CD14-positive monocyte (primary cell): Measurements from ENCODE around the gene KCTD5. TPM values are rescaled to one million over a fixed set of nuclear protein-coding genes. Genes with fewer than 3 reads are reported as not detected.
A peak's percentile ranks its signal among the peaks of the same experiment; 100 is the strongest.
"Not testable (repeated sequence)": the region's sequence is repeated elsewhere in the genome, so short reads cannot be mapped to it uniquely, and the experiment has no call there.

Experiments used
- DNase-seq, 3 donors: peaks; one replicate each; pipeline ENCODE4 v3.0.0-alpha.2; 2011 to 2022
- H2AFZ ChIP-seq: 2 replicates; pipeline ENCODE4 v1.6.0; 2012; ENCODE audit warnings: mild to moderate bottlenecking, low read depth, low read length, inconsistent platforms; ENCODE audit not compliant: insufficient read depth, poor library complexity, severe bottlenecking
- H3K27ac ChIP-seq, 2 donors: 1 replicate in 1 of 2; 2 replicates in 1 of 2; pipeline ENCODE4 v1.5.1; 2012 to 2013; ENCODE audit warnings: low read length in 2 of 2, control low read depth in 1 of 2, inconsistent platforms in 1 of 2, low read depth in 1 of 2, mild to moderate bottlenecking in 1 of 2
- H3K27me3 ChIP-seq, 2 donors: one replicate each; pipeline versions ENCODE4 v1.6.0 to v1.6.1; 2011 to 2013; ENCODE audit warnings: low read length in 2 of 2; ENCODE audit not compliant: control insufficient read depth in 2 of 2, insufficient read depth in 2 of 2
- H3K36me3 ChIP-seq, 2 donors: replicated peaks in 1 of 2; 1 replicate in 1 of 2; 2 replicates in 1 of 2; pipeline versions ENCODE4 v1.5.1 to v1.6.1; 2012 to 2013; ENCODE audit warnings: low read length in 2 of 2, control low read depth in 1 of 2, inconsistent platforms in 1 of 2, mild to moderate bottlenecking in 1 of 2; ENCODE audit not compliant: insufficient read depth in 2 of 2, control insufficient read depth in 1 of 2
- H3K4me1 ChIP-seq, 2 donors: 1 replicate in 1 of 2; 2 replicates in 1 of 2; pipeline versions ENCODE4 v1.5.1 to v1.6.1; 2012 to 2013; ENCODE audit warnings: low read length in 2 of 2, control low read depth in 1 of 2, inconsistent platforms in 1 of 2, mild to moderate bottlenecking in 1 of 2, moderate library complexity in 1 of 2; ENCODE audit not compliant: insufficient read depth in 2 of 2, control insufficient read depth in 1 of 2
- H3K4me2 ChIP-seq: replicated peaks from 2 replicates; pipeline ENCODE3; 2012; ENCODE audit warnings: low read length, moderate library complexity, mild to moderate bottlenecking; ENCODE audit not compliant: poor library complexity, severe bottlenecking; ENCODE audit errors: extremely low read depth
- H3K4me3 ChIP-seq, 3 experiments: fragments of 200-600 bp in 1 of 3; sonication (generic) in 1 of 3; replicated peaks in 1 of 3; 1 replicate in 2 of 3; 2 replicates in 1 of 3; pipeline ENCODE4 v1.5.1; 2011 to 2013; ENCODE audit warnings: low read length in 3 of 3, mild to moderate bottlenecking in 3 of 3, control low read depth in 2 of 3, low read depth in 2 of 3, inconsistent platforms in 1 of 3, moderate library complexity in 1 of 3
- H3K79me2 ChIP-seq: 2 replicates; pipeline ENCODE4 v1.6.0; 2012; ENCODE audit warnings: mild to moderate bottlenecking, control low read depth, inconsistent platforms, low read length, moderate library complexity; ENCODE audit not compliant: insufficient read depth
- H3K9ac ChIP-seq: 2 replicates; pipeline ENCODE4 v1.6.0; 2017; ENCODE audit warnings: low read length, mild to moderate bottlenecking; ENCODE audit not compliant: insufficient read depth, poor library complexity, severe bottlenecking
- H3K9me3 ChIP-seq, 2 donors: replicated peaks in 1 of 2; 1 replicate in 1 of 2; 2 replicates in 1 of 2; pipeline versions ENCODE4 v1.5.1 to v1.6.1; 2012 to 2013; ENCODE audit warnings: low read length in 2 of 2, control low read depth in 1 of 2; ENCODE audit not compliant: control insufficient read depth in 1 of 2, insufficient read depth in 1 of 2
- H4K20me1 ChIP-seq: 2 replicates; pipeline ENCODE4 v1.6.0; 2012; ENCODE audit warnings: mild to moderate bottlenecking, low read length, control low read depth, moderate library complexity; ENCODE audit not compliant: insufficient read depth
- H3K27ac Mint-ChIP-seq, 7 donors: one replicate each; pipeline ENCODE4 v1.8.0; 2020; ENCODE audit warnings: mild to moderate bottlenecking in 7 of 7, mixed read lengths in 7 of 7, moderate library complexity in 6 of 7, inconsistent platforms in 2 of 7
- H3K27me3 Mint-ChIP-seq, 3 donors: one replicate each; pipeline ENCODE4 v1.8.0; 2021 to 2022; ENCODE audit warnings: low read depth in 3 of 3, mild to moderate bottlenecking in 3 of 3, mixed read lengths in 3 of 3, moderate library complexity in 3 of 3, inconsistent platforms in 1 of 3
- H3K36me3 Mint-ChIP-seq, 2 donors: one replicate each; pipeline ENCODE4 v1.8.0; 2020; ENCODE audit warnings: mixed read lengths in 2 of 2, inconsistent platforms in 1 of 2, mild to moderate bottlenecking in 1 of 2
- H3K4me1 Mint-ChIP-seq: one replicate; pipeline ENCODE4 v1.8.0; 2020; ENCODE audit warnings: mild to moderate bottlenecking, mixed read lengths
- H3K4me3 Mint-ChIP-seq, 2 donors: one replicate each; pipeline ENCODE4 v1.8.0; 2020; ENCODE audit warnings: mild to moderate bottlenecking in 2 of 2, mixed read lengths in 2 of 2, moderate library complexity in 1 of 2
- H3K9me3 Mint-ChIP-seq, 7 donors: one replicate each; pipeline ENCODE4 v1.8.0; 2020 to 2022; ENCODE audit warnings: mixed read lengths in 7 of 7, mild to moderate bottlenecking in 6 of 7, moderate library complexity in 6 of 7, inconsistent platforms in 2 of 7
- WGBS: methylation state at CpG from one replicate; pipeline ENCODE4 v1.1.5; 2013; ENCODE audit warnings: missing lambda C conversion rate; ENCODE audit not compliant: insufficient coverage; 5-methylcytosine and 5-hydroxymethylcytosine counted together
- intact Hi-C, 2 donors: fragments of 100-400 bp; cut with micrococcal nuclease; formaldehyde crosslinking; loops; one replicate each; pipeline versions ENCODE4 v1.15.0 to v1.15.1; 2023
- polyA plus RNA-seq, 3 donors: library from polyadenylated mRNA; depleted of rRNA in 1 of 3; unstranded in 2 of 3; stranded (reverse) in 1 of 3; fragments of 300-500 nt in 2 of 3; fragments of >200 nt in 1 of 3; fragmentation: Illumina TruSeq in 2 of 3; gene quantifications; 1 replicate in 2 of 3; 2 replicates in 1 of 3; pipeline ENCODE4 v1.2.3, GENCODE V29; 2012 to 2021
- TF ChIP-seq, protein P1 (sequence below): fragments of 200-600 bp; IDR thresholded peaks from one replicate; pipeline ENCODE4 v1.8.0; 2022; ENCODE audit warnings: antibody characterized with exemption, mild to moderate bottlenecking

The KCTD5 gene
- polyA plus RNA-seq, 3 donors = 16.0 to 23.1 (median 21.0) TPM

DNA sequence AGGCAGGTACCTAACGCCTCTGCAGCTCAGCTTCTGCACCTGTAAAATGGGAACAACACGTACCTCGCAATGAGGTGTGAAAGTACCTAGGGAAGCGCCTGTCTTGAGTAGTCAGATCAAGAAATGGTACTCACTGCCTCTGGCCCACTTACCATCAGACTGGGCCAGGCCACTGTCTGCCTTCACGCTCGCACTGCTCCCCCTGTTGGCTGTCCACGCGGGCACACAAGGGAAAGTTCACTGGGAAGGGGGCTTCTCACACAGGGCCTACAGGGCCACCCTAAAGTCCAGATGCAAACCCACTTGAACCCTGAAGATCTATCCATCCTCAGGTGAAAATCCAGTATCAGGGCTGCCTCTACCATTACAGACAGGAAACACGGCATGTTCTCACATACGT, 11.1 kb upstream of the KCTD5 start:
- H4K20me1 ChIP-seq, H3K4me3 ChIP-seq, H3K4me3 Mint-ChIP-seq, H2AFZ ChIP-seq, H3K27me3 Mint-ChIP-seq, H3K27ac ChIP-seq, H3K9ac ChIP-seq, H3K27me3 ChIP-seq, H3K9me3 ChIP-seq, H3K9me3 Mint-ChIP-seq, H3K4me2 ChIP-seq: not testable (repeated sequence)
- 89% methylated on average over 5 of the region's 10 CpGs for WGBS
- H3K4me1 ChIP-seq = peaks cover 32 to 34% of the 10 kb centered on the region in 2 donors
- Mint-ChIP-seq H3K4me1 (peaks cover 46% of the 10 kb centered on the region), H3K27ac (peak overlapping the region in 1 of 7 donors; percentile 26), H3K36me3 (peaks cover 41 to 45% of the 10 kb centered on the region in 2 donors)
- H3K36me3 ChIP-seq = peaks cover 14 to 29% of the 10 kb centered on the region in 2 donors
- peaks cover 10% of the 10 kb centered on the region for H3K79me2 ChIP-seq
- TF ChIP-seq, protein P1, sequence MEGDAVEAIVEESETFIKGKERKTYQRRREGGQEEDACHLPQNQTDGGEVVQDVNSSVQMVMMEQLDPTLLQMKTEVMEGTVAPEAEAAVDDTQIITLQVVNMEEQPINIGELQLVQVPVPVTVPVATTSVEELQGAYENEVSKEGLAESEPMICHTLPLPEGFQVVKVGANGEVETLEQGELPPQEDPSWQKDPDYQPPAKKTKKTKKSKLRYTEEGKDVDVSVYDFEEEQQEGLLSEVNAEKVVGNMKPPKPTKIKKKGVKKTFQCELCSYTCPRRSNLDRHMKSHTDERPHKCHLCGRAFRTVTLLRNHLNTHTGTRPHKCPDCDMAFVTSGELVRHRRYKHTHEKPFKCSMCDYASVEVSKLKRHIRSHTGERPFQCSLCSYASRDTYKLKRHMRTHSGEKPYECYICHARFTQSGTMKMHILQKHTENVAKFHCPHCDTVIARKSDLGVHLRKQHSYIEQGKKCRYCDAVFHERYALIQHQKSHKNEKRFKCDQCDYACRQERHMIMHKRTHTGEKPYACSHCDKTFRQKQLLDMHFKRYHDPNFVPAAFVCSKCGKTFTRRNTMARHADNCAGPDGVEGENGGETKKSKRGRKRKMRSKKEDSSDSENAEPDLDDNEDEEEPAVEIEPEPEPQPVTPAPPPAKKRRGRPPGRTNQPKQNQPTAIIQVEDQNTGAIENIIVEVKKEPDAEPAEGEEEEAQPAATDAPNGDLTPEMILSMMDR = peak; percentile 32
- DNase-seq = peak in 1 of 3 donors; percentile 27
- intact Hi-C loops = loop anchor here in 1 of 2 donors (5.0 kb wide), 1 partner anchor 51 kb away; the partner anchor contains the start of gene PRSS27

DNA sequence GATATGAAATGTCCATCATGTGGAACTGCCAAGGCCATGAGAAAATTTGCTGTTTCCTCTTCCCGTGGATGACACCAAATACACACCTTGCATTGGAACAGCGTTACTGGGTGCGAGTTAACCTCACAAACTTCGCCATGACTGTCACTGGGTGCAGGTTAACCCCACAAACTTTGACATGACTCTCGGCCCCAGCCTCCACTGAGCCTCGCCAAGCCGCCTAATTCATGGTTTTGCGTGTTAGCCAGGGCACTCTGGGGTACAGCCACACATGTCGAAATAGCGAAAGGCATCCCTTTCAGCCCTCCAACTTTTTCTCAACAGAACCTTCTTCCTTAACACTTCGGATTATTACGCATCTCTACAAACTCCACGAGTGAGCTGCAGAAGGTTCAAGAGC, 10.6 kb upstream of the KCTD5 start:
- Histone ChIP-seq H4K20me1 (peaks cover 8% of the 10 kb centered on the region), H3K27ac (no peak overlapping the region), H3K79me2 (peaks cover 10% of the 10 kb centered on the region), H3K4me1 (peaks cover 32 to 34% of the 10 kb centered on the region in 2 donors), H3K4me3 (no peak overlapping the region), H3K9ac (no peak overlapping the region), H3K27me3 (no peaks in the 10 kb centered on the region), H3K36me3 (peaks cover 12 to 23% of the 10 kb centered on the region in 2 donors), H3K9me3 (no peaks in the 10 kb centered on the region), H3K4me2 (peak overlapping the region; percentile 57), H2AFZ (no peak overlapping the region)
- TF ChIP-seq, protein P1 = no peak
- Mint-ChIP-seq H3K27ac (peak overlapping the region in 2 of 7 donors; percentile 16 to 68), H3K27me3 (peaks cover 0 to 2% (median 0%) of the 10 kb centered on the region in 3 donors), H3K9me3 (peaks cover 0 to 1% (median 0%) of the 10 kb centered on the region in 7 donors), H3K4me1 (peaks cover 46% of the 10 kb centered on the region), H3K4me3 (peak overlapping the region in 1 of 2 donors; percentile 60), H3K36me3 (peaks cover 36 to 40% of the 10 kb centered on the region in 2 donors)
- 90% methylated on average over 13 of the region's 13 CpGs for WGBS
- intact Hi-C loops = loop anchor here in 1 of 2 donors (5.0 kb wide), 1 partner anchor 51 kb away; the partner anchor contains the start of gene PRSS27
- DNase-seq = no peak
